B cell (primary cell): Measurements from ENCODE around the gene CBX8. TPM values are rescaled to one million over a fixed set of nuclear protein-coding genes. Genes with fewer than 3 reads are reported as not detected.

Experiments used
- ATAC-seq: fragments of 200-7000 bp; cut with Tn5 transposase; one replicate; pipeline ENCODE4 v1.10.0; 2021; ENCODE audit warnings: low read depth, mild to moderate bottlenecking, moderate number of reproducible peaks, moderate library complexity
- CTCF ChIA-PET: fragments of 350-600 bp; sonication (Branson Sonifier 250); formaldehyde crosslinking; loops from one replicate; lab custom pipeline; 2021; ENCODE audit warnings: antibody characterized with exemption, inconsistent platforms; lab: Charles Lee
- POLR2A ChIA-PET: fragments of 350-600 bp; sonication (Branson Sonifier 250); formaldehyde crosslinking; loops from one replicate; lab custom pipeline; 2021; ENCODE audit warnings: antibody characterized with exemption; lab: Charles Lee
- DNase-seq: peaks from one replicate; pipeline ENCODE4 v3.0.0; 2013
- H2AFZ ChIP-seq: 2 replicates; pipeline ENCODE4 v1.6.1; 2012; ENCODE audit warnings: mild to moderate bottlenecking, low read depth, low read length; ENCODE audit not compliant: insufficient read depth, poor library complexity, severe bottlenecking
- H3K27ac ChIP-seq, 2 donors: 1 replicate in 1 of 2; 2 replicates in 1 of 2; pipeline ENCODE4 v1.5.1; 2012 to 2013; ENCODE audit warnings: low read length in 2 of 2, mild to moderate bottlenecking in 2 of 2, moderate library complexity in 1 of 2
- H3K27me3 ChIP-seq, 4 experiments: fragments of 200-600 bp in 1 of 4; sonication (generic) in 1 of 4; replicated peaks in 1 of 4; 1 replicate in 2 of 4; 2 replicates in 2 of 4; pipeline versions ENCODE4 v1.6.1 to v1.7.0; 2013 to 2016; ENCODE audit warnings: low read length in 3 of 4, mild to moderate bottlenecking in 2 of 4, mixed read lengths in 1 of 4, moderate library complexity in 1 of 4; ENCODE audit not compliant: insufficient read depth in 4 of 4, control insufficient read depth in 3 of 4; ENCODE audit errors: control extremely low read depth in 1 of 4
- H3K36me3 ChIP-seq, 2 experiments: replicated peaks in 1 of 2; 1 replicate in 1 of 2; 2 replicates in 1 of 2; pipeline versions ENCODE4 v1.6.1 to v1.7.1; 2013; ENCODE audit warnings: low read length in 1 of 2; ENCODE audit not compliant: insufficient read depth in 2 of 2, control insufficient read depth in 1 of 2; ENCODE audit errors: control extremely low read depth in 1 of 2, extremely low read depth in 1 of 2
- H3K4me1 ChIP-seq, 2 donors: fragments of 200-600 bp in 1 of 2; sonication (generic) in 1 of 2; 1 replicate in 1 of 2; 2 replicates in 1 of 2; pipeline versions ENCODE4 v1.5.1 to v1.6.1; 2013 to 2017; ENCODE audit warnings: low read length in 2 of 2; ENCODE audit not compliant: control insufficient read depth in 2 of 2, insufficient read depth in 2 of 2
- H3K4me2 ChIP-seq: replicated peaks from 2 replicates; pipeline ENCODE3; 2012; ENCODE audit warnings: mild to moderate bottlenecking, low read depth, low read length; ENCODE audit not compliant: poor library complexity, severe bottlenecking
- H3K4me3 ChIP-seq, 5 experiments: fragments of 200-600 bp in 1 of 5; sonication (generic) in 1 of 5; 1 replicate in 3 of 5; 2 replicates in 2 of 5; pipeline versions ENCODE4 v1.5.1 to v1.7.0; 2011 to 2016; ENCODE audit warnings: low read length in 4 of 5, mild to moderate bottlenecking in 4 of 5, low read depth in 2 of 5, control low read depth in 1 of 5, moderate library complexity in 1 of 5; ENCODE audit not compliant: insufficient read depth in 1 of 5; ENCODE audit errors: control extremely low read depth in 1 of 5, extremely low read depth in 1 of 5
- H3K79me2 ChIP-seq: fragments of 200-600 bp; sonication (generic); one replicate; pipeline ENCODE4 v1.6.0; 2016; ENCODE audit warnings: low read length; ENCODE audit not compliant: control insufficient read depth, insufficient read depth
- H3K9ac ChIP-seq: fragments of 200-600 bp; sonication (generic); 2 replicates; pipeline ENCODE4 v1.6.1; 2017; ENCODE audit warnings: mild to moderate bottlenecking, low read length, moderate library complexity
- H3K9me3 ChIP-seq, 3 donors: one replicate each; pipeline versions ENCODE4 v1.6.1 to v1.7.1; 2013; ENCODE audit warnings: low read length in 2 of 3; ENCODE audit not compliant: control insufficient read depth in 2 of 3, insufficient read depth in 1 of 3; ENCODE audit errors: control extremely low read depth in 1 of 3
- H4K20me1 ChIP-seq: 2 replicates; pipeline ENCODE4 v1.6.0; 2012; ENCODE audit warnings: mild to moderate bottlenecking, low read length; ENCODE audit not compliant: insufficient read depth, control insufficient read depth, poor library complexity, severe bottlenecking
- H3K27ac Mint-ChIP-seq: one replicate; pipeline ENCODE4 v1.8.0; 2021; ENCODE audit warnings: mixed read lengths
- H3K27me3 Mint-ChIP-seq: one replicate; pipeline ENCODE4 v1.8.0; 2021; ENCODE audit warnings: mixed read lengths
- H3K4me1 Mint-ChIP-seq: one replicate; pipeline ENCODE4 v1.8.0; 2021; ENCODE audit warnings: mixed read lengths
- H3K4me3 Mint-ChIP-seq: one replicate; pipeline ENCODE4 v1.8.0; 2021; ENCODE audit warnings: mixed read lengths
- H3K9me3 Mint-ChIP-seq: one replicate; pipeline ENCODE4 v1.8.0; 2022; ENCODE audit warnings: mixed read lengths; ENCODE audit not compliant: insufficient read depth
- EZH2 ChIP-seq: IDR thresholded peaks from 2 replicates; pipeline ENCODE4 v1.6.1; 2012; ENCODE audit warnings: borderline replicate concordance, low read depth, mild to moderate bottlenecking, moderate library complexity, low read length; ENCODE audit not compliant: insufficient read depth, poor library complexity, severe bottlenecking
- WGBS: methylation state at CpG from one replicate; pipeline ENCODE4 v1.1.5; 2013; ENCODE audit warnings: missing lambda C conversion rate; ENCODE audit not compliant: insufficient coverage; 5-methylcytosine and 5-hydroxymethylcytosine counted together
- intact Hi-C: fragments of 100-400 bp; cut with micrococcal nuclease; formaldehyde crosslinking; loops from one replicate; pipeline ENCODE4 v1.10.0; 2022
- polyA plus RNA-seq: library from polyadenylated mRNA; depleted of rRNA; stranded (reverse); fragments of >200 nt; gene quantifications from 2 replicates; pipeline ENCODE4 v1.2.3, GENCODE V29; 2012
- total RNA-seq, 2 donors: library from RNA; stranded (reverse); fragments of 120-200 nt in 1 of 2; gene quantifications; 1 replicate in 1 of 2; 2 replicates in 1 of 2; pipeline versions ENCODE4 v1.2.3 to v1.2.4, GENCODE V29; 2013 to 2022
- TF ChIP-seq, protein P1 (sequence below): fragments of 200-600 bp; IDR thresholded peaks from one replicate; pipeline ENCODE4 v1.8.0; 2022; ENCODE audit warnings: antibody characterized with exemption, mild to moderate bottlenecking

Gene CBX8
- total and polyA plus RNA-seq, 2 donors (not counting 1 experiment from before 2014, with no cell fraction given): 0.31 to 6.8 TPM

DNA sequence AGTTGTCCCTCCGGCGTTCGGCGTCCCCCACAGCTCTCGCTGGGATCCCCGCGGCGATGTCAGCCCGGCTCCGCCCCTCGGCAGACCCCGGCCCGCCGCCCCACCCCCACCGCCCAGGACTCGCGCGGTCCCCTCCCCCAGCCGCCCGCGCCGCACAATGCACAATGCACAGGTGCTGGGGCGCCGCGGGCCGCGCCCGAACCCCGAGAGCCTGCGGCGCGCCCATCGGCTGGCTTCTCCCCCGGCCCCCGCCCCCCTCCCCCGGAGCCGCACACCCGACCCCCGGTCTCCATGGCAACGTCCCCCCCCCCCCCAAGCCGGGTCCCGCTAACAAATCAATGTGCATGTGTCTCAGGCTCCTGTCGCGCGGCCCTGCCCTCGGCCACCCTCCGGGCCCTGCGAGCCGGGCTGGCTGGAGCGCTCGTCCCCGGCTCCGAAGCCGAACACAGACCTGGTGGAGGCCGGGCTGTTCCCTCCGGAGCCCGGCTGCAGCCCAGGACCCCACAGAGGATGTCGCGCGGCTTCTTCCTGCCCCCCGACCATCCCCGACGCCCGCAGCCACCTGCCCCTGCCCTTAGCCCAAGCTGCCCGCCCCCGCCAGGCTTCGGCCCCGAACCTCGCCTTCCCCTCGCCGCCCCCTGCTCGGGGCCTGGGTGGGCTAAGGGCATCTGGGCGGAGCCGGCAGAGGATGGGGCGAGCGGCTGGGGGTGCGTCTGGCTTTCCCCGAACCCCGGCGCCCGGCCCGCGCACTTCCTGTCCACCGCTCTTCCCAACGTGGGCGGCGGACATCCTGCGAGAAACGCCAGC lies 818 bp upstream of the CBX8 start:
- peak overlapping the region; percentile 59 for H2AFZ ChIP-seq
- H3K4me3 ChIP-seq: peak overlapping the region in 4 of 5 experiments; percentile 65 to 76 (median 70)
- H3K27ac ChIP-seq: no peak overlapping the region
- Mint-ChIP-seq H3K4me3 (peak overlapping the region; percentile 91), H3K27me3 (peaks cover 33% of the 10 kb centered on the region), H3K4me1 (peaks cover 39% of the 10 kb centered on the region), H3K9me3 (no peaks in the 10 kb centered on the region), H3K27ac (no peak overlapping the region)
- H3K9ac ChIP-seq: peak overlapping the region; percentile 77
- peaks cover 46% of the 10 kb centered on the region for H4K20me1 ChIP-seq
- POLR2A ChIA-PET: interaction anchor here (0.6 to 2.1 kb wide), 13 partner anchors 8 to 1684 kb away, joined by 3 to 45 read pairs (median 3); partner anchors contain the start of gene CBX4
- WGBS: 1% methylated on average over 64 of the region's 89 CpGs
- peaks cover 51 to 57% of the 10 kb centered on the region in 2 donors for H3K4me1 ChIP-seq
- peaks cover 4% of the 10 kb centered on the region for H3K79me2 ChIP-seq
- DNase-seq (peak; percentile 58), ATAC-seq (peak; percentile 4)
- intact Hi-C loops: loop anchor here (1.0 to 5.0 kb wide), 7 partner anchors 13 to 1715 kb away; partner anchors contain the start of genes ACTG1, BAHCC1 and CCDC40
- peaks cover 0 to 61% (median 21%) of the 10 kb centered on the region in 3 donors for H3K9me3 ChIP-seq
- H3K27me3 ChIP-seq: peaks cover 0 to 61% (median 49%) of the 10 kb centered on the region in 4 experiments
- CTCF ChIA-PET: interaction anchor here (1.0 to 3.6 kb wide), 9 partner anchors 9 to 211 kb away, joined by 3 to 18 read pairs (median 6); partner anchors contain the start of gene CBX4
- peaks cover 0 to 7% of the 10 kb centered on the region in 2 experiments for H3K36me3 ChIP-seq
- H3K4me2 ChIP-seq: peak overlapping the region; percentile 98
- TF ChIP-seq, protein P1, sequence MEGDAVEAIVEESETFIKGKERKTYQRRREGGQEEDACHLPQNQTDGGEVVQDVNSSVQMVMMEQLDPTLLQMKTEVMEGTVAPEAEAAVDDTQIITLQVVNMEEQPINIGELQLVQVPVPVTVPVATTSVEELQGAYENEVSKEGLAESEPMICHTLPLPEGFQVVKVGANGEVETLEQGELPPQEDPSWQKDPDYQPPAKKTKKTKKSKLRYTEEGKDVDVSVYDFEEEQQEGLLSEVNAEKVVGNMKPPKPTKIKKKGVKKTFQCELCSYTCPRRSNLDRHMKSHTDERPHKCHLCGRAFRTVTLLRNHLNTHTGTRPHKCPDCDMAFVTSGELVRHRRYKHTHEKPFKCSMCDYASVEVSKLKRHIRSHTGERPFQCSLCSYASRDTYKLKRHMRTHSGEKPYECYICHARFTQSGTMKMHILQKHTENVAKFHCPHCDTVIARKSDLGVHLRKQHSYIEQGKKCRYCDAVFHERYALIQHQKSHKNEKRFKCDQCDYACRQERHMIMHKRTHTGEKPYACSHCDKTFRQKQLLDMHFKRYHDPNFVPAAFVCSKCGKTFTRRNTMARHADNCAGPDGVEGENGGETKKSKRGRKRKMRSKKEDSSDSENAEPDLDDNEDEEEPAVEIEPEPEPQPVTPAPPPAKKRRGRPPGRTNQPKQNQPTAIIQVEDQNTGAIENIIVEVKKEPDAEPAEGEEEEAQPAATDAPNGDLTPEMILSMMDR: no peak
- TF ChIP-seq EZH2: no peak
